IMR-90 (cell line): ENCODE measurements around the gene SLC8A3. TPM values are rescaled to one million over a fixed set of nuclear protein-coding genes. Genes with fewer than 3 reads are reported as not detected.

Experiments
- ATAC-seq: fragments of 200-7000 bp; cut with Tn5 transposase; 2 replicates; pipeline ENCODE4 v1.9.1; 2020; ENCODE audit warnings: low read depth, mild to moderate bottlenecking, moderate library complexity
- BruUV-seq: library from RNA; stranded (reverse); fragments of 400-500 nt; replicated peaks from 2 replicates; lab custom pipeline; 2021; lab: Mats Ljungman, UMichigan
- CTCF ChIA-PET: fragments of 300-600 bp; formaldehyde crosslinking; extraction: SDS; loops from one replicate; lab custom pipeline; 2021; ENCODE audit warnings: antibody characterized with exemption; lab: Yijun Ruan, JAX
- POLR2A ChIA-PET: fragments of 300-600 bp; sonication (Branson Sonifier 250); formaldehyde crosslinking; loops from one replicate; lab custom pipeline; 2022; ENCODE audit warnings: antibody characterized with exemption; ENCODE audit not compliant: unreplicated experiment; lab: Charles Lee
- DNase-seq: peaks from one replicate; pipeline ENCODE4 v3.0.0; 2013
- H2AFZ ChIP-seq: replicated peaks from 2 replicates; pipeline ENCODE3; 2013; ENCODE audit warnings: low read length, mild to moderate bottlenecking; ENCODE audit not compliant: poor library complexity
- H2AK5ac ChIP-seq: 2 replicates; pipeline ENCODE4 v1.6.1; 2013; ENCODE audit warnings: low read depth, low read length, inconsistent platforms
- H2AK9ac ChIP-seq: replicated peaks from 2 replicates; pipeline ENCODE3; 2013; ENCODE audit warnings: mild to moderate bottlenecking, low read depth, low read length, moderate library complexity; ENCODE audit not compliant: poor library complexity
- H2BK120ac ChIP-seq: 2 replicates; pipeline ENCODE4 v1.6.1; 2013; ENCODE audit warnings: low read depth, low read length, inconsistent platforms
- H2BK15ac ChIP-seq: 3 replicates; pipeline ENCODE4 v1.6.1; 2013; ENCODE audit warnings: low read depth, low read length, inconsistent platforms
- H2BK20ac ChIP-seq: 2 replicates; pipeline ENCODE4 v1.6.1; 2013; ENCODE audit warnings: low read depth, mild to moderate bottlenecking, inconsistent platforms, low read length, moderate library complexity
- H2BK5ac ChIP-seq: 2 replicates; pipeline ENCODE4 v1.6.1; 2013; ENCODE audit warnings: mild to moderate bottlenecking, low read depth, low read length, inconsistent platforms; ENCODE audit not compliant: poor library complexity, severe bottlenecking
- H3K14ac ChIP-seq: replicated peaks from 2 replicates; pipeline ENCODE4 v1.6.1; 2013; ENCODE audit warnings: low read depth, low read length, inconsistent platforms
- H3K18ac ChIP-seq: 2 replicates; pipeline ENCODE4 v1.6.1; 2013; ENCODE audit warnings: low read depth, low read length, control low read depth
- H3K23ac ChIP-seq: 2 replicates; pipeline ENCODE4 v1.6.1; 2013; ENCODE audit warnings: low read depth, low read length, inconsistent platforms
- H3K27ac ChIP-seq: 2 replicates; pipeline ENCODE4 v1.5.1; 2013; ENCODE audit warnings: mild to moderate bottlenecking, control low read depth, low read length; ENCODE audit not compliant: insufficient read depth
- H3K27me3 ChIP-seq: 2 replicates; pipeline ENCODE4 v1.6.1; 2013; ENCODE audit warnings: low read length; ENCODE audit not compliant: control insufficient read depth, insufficient read depth
- H3K36me3 ChIP-seq: 2 replicates; pipeline ENCODE4 v1.6.1; 2013; ENCODE audit warnings: low read length, mixed read lengths; ENCODE audit not compliant: control insufficient read depth, insufficient read depth
- H3K4ac ChIP-seq: 2 replicates; pipeline ENCODE4 v1.6.1; 2013; ENCODE audit warnings: low read depth, low read length, inconsistent platforms
- H3K4me1 ChIP-seq: 2 replicates; pipeline ENCODE4 v1.6.1; 2013; ENCODE audit warnings: low read length, mixed read lengths; ENCODE audit not compliant: control insufficient read depth, insufficient read depth
- H3K4me2 ChIP-seq: 2 replicates; pipeline ENCODE4 v1.6.1; 2013; ENCODE audit warnings: low read depth, mild to moderate bottlenecking, control low read depth, low read length, moderate library complexity
- H3K4me3 ChIP-seq: 2 replicates; pipeline ENCODE4 v1.5.1; 2013; ENCODE audit warnings: low read depth, mild to moderate bottlenecking, control low read depth, low read length, moderate library complexity; ENCODE audit not compliant: insufficient read depth
- H3K56ac ChIP-seq: 2 replicates; pipeline ENCODE4 v1.6.1; 2013; ENCODE audit warnings: low read length, inconsistent platforms; ENCODE audit not compliant: insufficient read depth; ENCODE audit errors: extremely low read depth
- H3K79me1 ChIP-seq, 2 experiments: 2 replicates each; pipeline ENCODE4 v1.6.1; 2013; ENCODE audit warnings: low read length in 2 of 2, inconsistent platforms in 1 of 2, low read depth in 1 of 2
- H3K9ac ChIP-seq: 2 replicates; pipeline ENCODE4 v1.6.1; 2013; ENCODE audit warnings: low read depth, low read length, control low read depth
- H3K9me1 ChIP-seq: 2 replicates; pipeline ENCODE4 v1.6.1; 2013; ENCODE audit warnings: low read length, inconsistent platforms; ENCODE audit not compliant: insufficient read depth
- H3K9me3 ChIP-seq: 2 replicates; pipeline ENCODE4 v1.6.1; 2013; ENCODE audit warnings: low read length; ENCODE audit not compliant: control insufficient read depth, insufficient read depth
- H4K20me1 ChIP-seq: 2 replicates; pipeline ENCODE4 v1.6.1; 2013; ENCODE audit warnings: low read length, inconsistent platforms; ENCODE audit not compliant: insufficient read depth
- H4K5ac ChIP-seq: 2 replicates; pipeline ENCODE4 v1.6.1; 2013; ENCODE audit warnings: mild to moderate bottlenecking, low read depth, low read length, control low read depth
- H4K8ac ChIP-seq, 2 experiments: 2 replicates each; pipeline ENCODE4 v1.6.1; 2013; ENCODE audit warnings: low read depth in 2 of 2, low read length in 2 of 2, control low read depth in 1 of 2, inconsistent platforms in 1 of 2
- H4K91ac ChIP-seq: 2 replicates; pipeline ENCODE4 v1.6.1; 2013; ENCODE audit warnings: low read depth, low read length, inconsistent platforms; ENCODE audit not compliant: insufficient read depth
- BHLHE40 ChIP-seq: fragments of 150-350 bp; IDR thresholded peaks from 2 replicates; pipeline ENCODE4 v1.6.1; 2016; ENCODE audit warnings: mild to moderate bottlenecking, low read depth, low read length
- CEBPB ChIP-seq: IDR thresholded peaks from 2 replicates; pipeline ENCODE4 v1.6.1; 2012; ENCODE audit warnings: low read depth, low read length, improper control_type of control experiment
- CHD1 ChIP-seq: IDR thresholded peaks from 2 replicates; pipeline ENCODE4 v1.6.1; 2012; ENCODE audit warnings: low read depth, low read length, improper control_type of control experiment
- FOS ChIP-seq: fragments of 150-350 bp; IDR thresholded peaks from 2 replicates; pipeline ENCODE4 v1.6.1; 2016; ENCODE audit warnings: low read depth, low read length
- MAFK ChIP-seq: IDR thresholded peaks from 2 replicates; pipeline ENCODE4 v1.6.1; 2012; ENCODE audit warnings: low read depth, low read length, improper control_type of control experiment
- MAZ ChIP-seq: IDR thresholded peaks from 2 replicates; pipeline ENCODE4 v1.6.1; 2012; ENCODE audit warnings: low read depth, mild to moderate bottlenecking, low read length, improper control_type of control experiment, moderate library complexity, borderline replicate concordance
- POLR2A ChIP-seq: IDR thresholded peaks from 2 replicates; pipeline ENCODE4 v1.6.1; 2012; ENCODE audit warnings: mild to moderate bottlenecking, low read depth, low read length
- RAD21 ChIP-seq: IDR thresholded peaks from 2 replicates; pipeline ENCODE4 v1.6.1; 2012; ENCODE audit warnings: low read length, improper control_type of control experiment
- RCOR1 ChIP-seq: IDR thresholded peaks from 2 replicates; pipeline ENCODE4 v1.6.1; 2012; ENCODE audit warnings: mild to moderate bottlenecking, low read length, improper control_type of control experiment; ENCODE audit not compliant: insufficient replicate concordance
- SMC3 ChIP-seq: fragments of 150-350 bp; IDR thresholded peaks from 2 replicates; pipeline ENCODE4 v1.6.1; 2016; ENCODE audit warnings: low read depth, mild to moderate bottlenecking, antibody characterized with exemption, low read length, moderate library complexity
- USF2 ChIP-seq: fragments of 150-350 bp; IDR thresholded peaks from 2 replicates; pipeline ENCODE4 v1.6.1; 2017; ENCODE audit warnings: mild to moderate bottlenecking, antibody characterized with exemption, low read length, low read depth
- WGBS, 2 experiments: methylation state at CpG; one replicate each; pipeline versions ENCODE4 v1.1.5 to v1.1.7; 2013; ENCODE audit warnings: missing lambda C conversion rate in 2 of 2; ENCODE audit not compliant: insufficient read length in 1 of 2; ENCODE audit errors: extremely low coverage in 2 of 2; 5-methylcytosine and 5-hydroxymethylcytosine counted together
- dilution Hi-C: fragments of 300-500 bp; cut with HindIII; formaldehyde crosslinking; loops from one replicate; pipeline ENCODE4 v1.14.3; 2018; ENCODE audit warnings: low sequenced_read_pairs; ENCODE audit not compliant: unreplicated experiment
- in situ Hi-C: fragments of 300-500 bp; cut with MboI; formaldehyde crosslinking; loops from 3 replicates; pipeline ENCODE4 v1.14.3; 2019; ENCODE audit warnings: low sequenced_read_pairs, inconsistent platforms, mixed read lengths
- intact Hi-C: fragments of 100-400 bp; cut with micrococcal nuclease; formaldehyde crosslinking; loops from 2 replicates; pipeline ENCODE4 v1.10.0; 2022
- polyA plus RNA-seq, 3 experiments: library from polyadenylated mRNA; depleted of rRNA; stranded (reverse); fragments of >200 nt; gene quantifications; 2 replicates each; pipeline ENCODE4 v1.2.3, GENCODE V29; 2012; ENCODE audit warnings: low replicate concordance in 1 of 3
- total RNA-seq: library from RNA; depleted of rRNA; stranded (reverse); fragments of >200 nt; gene quantifications from 2 replicates; pipeline ENCODE4 v1.2.3, GENCODE V29; 2012
- TF ChIP-seq, protein P1 (sequence below): conservative IDR thresholded peaks from 2 replicates; pipeline ENCODE4 v1.5.1; 2012; ENCODE audit warnings: mild to moderate bottlenecking, low read depth, low read length, improper control_type of control experiment

Gene SLC8A3
- total and polyA plus RNA-seq, 2 of the 4 experiments (the other 2 are of a cell fraction), result under 0.01 TPM; not detected in 1

- intact Hi-C loops, result loop anchor here (1.0 kb wide), 2 partner anchors 151 to 210 kb away; no protein-coding TSS in a partner anchor
- Histone ChIP-seq H3K9ac (no peak overlapping the region), H2AFZ (peak overlapping the region; percentile 74), H3K4ac (no peak overlapping the region), H3K18ac (no peak overlapping the region), H4K91ac (no peak overlapping the region), H2AK5ac (no peak overlapping the region), H3K9me1 (no peaks in the 10 kb centered on the region), H3K9me3 (no peaks in the 10 kb centered on the region), H4K20me1 (no peaks in the 10 kb centered on the region), H3K27ac (no peak overlapping the region), H4K5ac (no peak overlapping the region), H3K4me2 (no peak overlapping the region), H2BK120ac (no peak overlapping the region), H2BK15ac (no peak overlapping the region), H3K23ac (no peak overlapping the region), H2BK20ac (no peak overlapping the region), H2BK5ac (no peak overlapping the region), H3K4me3 (no peak overlapping the region), H4K8ac (no peak overlapping the region), H3K36me3 (peaks cover 5% of the 10 kb centered on the region; the same call in 1 of the 2 replicates), H3K27me3 (no peaks in the 10 kb centered on the region), H3K56ac (no peak overlapping the region), H3K4me1 (0 out of 2 replicates have a peak, but pooled peaks cover 2% of the 10 kb centered on the region), H3K79me1 (no peaks in the 10 kb centered on the region), H2AK9ac (peak overlapping the region; percentile 66), H3K14ac (no peak overlapping the region)
- TF ChIP-seq POLR2A (peak; percentile 59; the same call in 1 of the 2 replicates), RCOR1 (no peak), BHLHE40 (no peak), FOS (no peak), CEBPB (no peak), RAD21 (peak; percentile 99), USF2 (no peak), CHD1 (no peak), SMC3 (peak; percentile 100), MAFK (no peak), MAZ (peak; percentile 30; the same call in 1 of the 2 replicates)
- TF ChIP-seq, protein P1, sequence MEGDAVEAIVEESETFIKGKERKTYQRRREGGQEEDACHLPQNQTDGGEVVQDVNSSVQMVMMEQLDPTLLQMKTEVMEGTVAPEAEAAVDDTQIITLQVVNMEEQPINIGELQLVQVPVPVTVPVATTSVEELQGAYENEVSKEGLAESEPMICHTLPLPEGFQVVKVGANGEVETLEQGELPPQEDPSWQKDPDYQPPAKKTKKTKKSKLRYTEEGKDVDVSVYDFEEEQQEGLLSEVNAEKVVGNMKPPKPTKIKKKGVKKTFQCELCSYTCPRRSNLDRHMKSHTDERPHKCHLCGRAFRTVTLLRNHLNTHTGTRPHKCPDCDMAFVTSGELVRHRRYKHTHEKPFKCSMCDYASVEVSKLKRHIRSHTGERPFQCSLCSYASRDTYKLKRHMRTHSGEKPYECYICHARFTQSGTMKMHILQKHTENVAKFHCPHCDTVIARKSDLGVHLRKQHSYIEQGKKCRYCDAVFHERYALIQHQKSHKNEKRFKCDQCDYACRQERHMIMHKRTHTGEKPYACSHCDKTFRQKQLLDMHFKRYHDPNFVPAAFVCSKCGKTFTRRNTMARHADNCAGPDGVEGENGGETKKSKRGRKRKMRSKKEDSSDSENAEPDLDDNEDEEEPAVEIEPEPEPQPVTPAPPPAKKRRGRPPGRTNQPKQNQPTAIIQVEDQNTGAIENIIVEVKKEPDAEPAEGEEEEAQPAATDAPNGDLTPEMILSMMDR, result peak; percentile 94
- in situ Hi-C loops, result loop anchor here (5.0 kb wide), 1 partner anchor 211 kb away; no protein-coding TSS in a partner anchor
- no TSS peak for BruUV-seq
- ChIA-PET CTCF (interaction anchor here (0.5 to 1.5 kb wide), 15 partner anchors 9 to 559 kb away, joined by 3 to 11 read pairs (median 4); partner anchors contain the start of gene SMOC1), POLR2A (no interaction called here)
- DNase-seq, result peak; percentile 46
- ATAC-seq, result peak; percentile 92
- dilution Hi-C loops, result no loop called here
- WGBS, 2 experiments, result 40% methylated on average over 1 of the region's 17 CpGs; no CpG with 5 or more reads in 1 of the 2 experiments
These were observed 160.8 kb downstream of the SLC8A3 start for GRCh38 chr14:70027785-70028428.
